PC-3 (cell line): ENCODE results near the gene HOXC12.

Source experiments
- EZH2 ChIP-seq: fragments of 300-600 bp; sonication (generic); IDR thresholded peaks from one replicate; pipeline ENCODE4 v1.6.1; 2017; ENCODE audit warnings: antibody characterized with exemption, mild to moderate bottlenecking, low read length; ENCODE audit not compliant: unreplicated experiment
- EZH2phosphoT487 ChIP-seq: fragments of 300-600 bp; sonication (generic); IDR thresholded peaks from 2 replicates; pipeline ENCODE4 v1.6.1; 2018; ENCODE audit warnings: mild to moderate bottlenecking, antibody characterized with exemption, low read length, borderline replicate concordance
- TF ChIP-seq, protein P1 (sequence below): fragments of 300-600 bp; sonication (generic); conservative IDR thresholded peaks from 2 replicates; pipeline ENCODE4 v1.5.1; 2017; ENCODE audit warnings: antibody characterized with exemption, low read depth, mild to moderate bottlenecking, low read length

DNA sequence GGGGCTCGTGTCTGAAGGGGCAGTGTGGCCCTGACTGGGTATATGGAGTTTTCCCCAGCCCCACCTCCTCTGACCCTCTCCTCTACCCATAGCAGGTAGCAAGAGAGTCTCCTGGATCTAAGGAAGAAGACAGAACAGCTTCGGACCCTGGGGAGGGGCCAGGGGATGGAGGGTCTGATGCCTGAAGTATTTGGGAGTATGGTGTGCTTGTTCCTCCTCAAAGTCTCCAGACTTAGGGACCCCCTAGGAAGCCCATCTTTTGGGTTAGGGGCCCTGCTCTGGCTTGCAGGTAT lies 53.5 kb downstream of the HOXC12 start:
- TF ChIP-seq, protein P1, sequence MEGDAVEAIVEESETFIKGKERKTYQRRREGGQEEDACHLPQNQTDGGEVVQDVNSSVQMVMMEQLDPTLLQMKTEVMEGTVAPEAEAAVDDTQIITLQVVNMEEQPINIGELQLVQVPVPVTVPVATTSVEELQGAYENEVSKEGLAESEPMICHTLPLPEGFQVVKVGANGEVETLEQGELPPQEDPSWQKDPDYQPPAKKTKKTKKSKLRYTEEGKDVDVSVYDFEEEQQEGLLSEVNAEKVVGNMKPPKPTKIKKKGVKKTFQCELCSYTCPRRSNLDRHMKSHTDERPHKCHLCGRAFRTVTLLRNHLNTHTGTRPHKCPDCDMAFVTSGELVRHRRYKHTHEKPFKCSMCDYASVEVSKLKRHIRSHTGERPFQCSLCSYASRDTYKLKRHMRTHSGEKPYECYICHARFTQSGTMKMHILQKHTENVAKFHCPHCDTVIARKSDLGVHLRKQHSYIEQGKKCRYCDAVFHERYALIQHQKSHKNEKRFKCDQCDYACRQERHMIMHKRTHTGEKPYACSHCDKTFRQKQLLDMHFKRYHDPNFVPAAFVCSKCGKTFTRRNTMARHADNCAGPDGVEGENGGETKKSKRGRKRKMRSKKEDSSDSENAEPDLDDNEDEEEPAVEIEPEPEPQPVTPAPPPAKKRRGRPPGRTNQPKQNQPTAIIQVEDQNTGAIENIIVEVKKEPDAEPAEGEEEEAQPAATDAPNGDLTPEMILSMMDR: no peak
- no peak for TF ChIP-seq EZH2phosphoT487
- TF ChIP-seq EZH2: no peak
